ENCODE data around the gene CAMK1D. TPM values are rescaled to one million over a fixed set of nuclear protein-coding genes. Genes with fewer than 3 reads are reported as not detected.

CAMK1D gene
- total and polyA plus RNA-seq, 2 donors (not counting 3 experiments of a cell fraction or from before 2014, with no cell fraction given), result 0.37 to 4.2 TPM

DNA sequence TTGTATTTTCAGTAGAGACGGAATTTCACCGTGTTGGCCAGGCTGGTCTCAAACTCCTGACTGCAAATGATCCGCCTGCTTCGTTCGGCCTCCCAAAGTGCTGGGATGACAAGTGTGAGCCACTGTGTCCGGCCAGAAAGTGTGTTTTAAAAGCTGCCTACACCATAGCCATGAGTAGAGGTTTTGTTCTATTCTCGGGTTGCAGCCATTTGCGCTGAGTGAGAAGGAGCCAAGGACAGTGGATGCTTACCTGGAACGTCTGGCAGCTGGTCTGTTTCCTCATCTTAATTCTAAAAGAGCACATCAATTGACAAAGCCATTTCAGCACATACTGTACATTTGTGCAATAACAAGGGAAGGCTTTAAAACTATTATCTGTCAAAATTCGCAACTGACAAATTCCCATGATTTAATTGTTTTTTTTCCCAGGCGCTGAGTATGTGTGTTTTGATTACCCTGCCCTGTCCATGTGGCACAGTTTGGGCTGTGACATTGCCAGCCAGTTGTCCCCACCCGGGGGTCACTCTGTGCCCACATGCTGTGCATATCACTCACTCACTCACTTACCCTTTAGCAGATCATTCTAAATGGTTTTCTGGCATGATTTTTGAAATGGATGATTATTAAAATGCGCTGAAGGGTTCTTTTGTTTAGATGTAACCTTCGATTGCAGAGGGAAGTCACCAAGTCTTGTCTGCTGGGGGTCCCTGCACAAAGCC lies 400.6 kb downstream of the CAMK1D start:
- no peak overlapping the region for H3K4me2 ChIP-seq (ENCODE audit: insufficient read depth, low read length)
- intact Hi-C loops (cut with micrococcal nuclease) (no loop called here), dilution Hi-C loops (cut with MboI; ENCODE audit: extremely low pct_ligation_motif_present, low sequenced_read_pairs) (no loop called here)
- DNase-seq (ENCODE audit: low read depth, low spot score) (no peak), FAIRE-seq (no peak)
- no TSS peak for BruUV-seq (replicated peaks)
- no peak overlapping the region for H3K9ac ChIP-seq (replicated peaks; ENCODE audit: extremely low read depth, insufficient read depth, low read length)
- ChIA-PET CTCF (interaction anchor here (1.0 to 1.4 kb wide), 2 partner anchors 11 to 42 kb away, joined by 3 read pairs; no protein-coding TSS in a partner anchor), POLR2A (no interaction called here)
- H3K36me3 ChIP-seq (ENCODE audit: control insufficient read depth in 2 of 2, extremely low read depth in 1 of 2, insufficient read depth in 2 of 2, low read length in 2 of 2), result no peaks in the 10 kb centered on the region
- no peaks in the 10 kb centered on the region for H4K20me1 ChIP-seq (replicated peaks; ENCODE audit: control insufficient read depth, extremely low read depth, insufficient read depth, low read length)
- no peak overlapping the region for H2AFZ ChIP-seq (ENCODE audit: low read depth, low read length)
- no peaks in the 10 kb centered on the region for H3K79me2 ChIP-seq (ENCODE audit: control insufficient read depth, insufficient read depth, low read length)
- peaks cover 0 to 7% of the 10 kb centered on the region in 2 experiments for H3K27me3 ChIP-seq (ENCODE audit: control insufficient read depth in 2 of 2, insufficient read depth in 2 of 2, low read length in 2 of 2)
- TF ChIP-seq MAX (IDR thresholded peaks at IDR 0.05; ENCODE audit: insufficient read depth, insufficient read length) (no peak), FOS (IDR thresholded peaks at IDR 0.05; ENCODE audit: borderline replicate concordance, insufficient read depth, low read length) (no peak), POLR2A (IDR thresholded peaks at IDR 0.05; ENCODE audit: low read depth, low read length) (no peak), EZH2 (IDR thresholded peaks at IDR 0.05; ENCODE audit: borderline replicate concordance, low read depth, low read length, severe bottlenecking) (no peak), POLR2AphosphoS5 (IDR thresholded peaks at IDR 0.05; ENCODE audit: insufficient read depth, low read depth, low read length) (no peak), JUN (IDR thresholded peaks at IDR 0.05; ENCODE audit: borderline replicate concordance, insufficient read depth, insufficient read length, low read depth) (no peak), MYC (IDR thresholded peaks at IDR 0.05; ENCODE audit: low read depth, low read length) (no peak), CTCF (IDR thresholded peaks at IDR 0.05; ENCODE audit: extremely low read depth in 1 of 2, insufficient read depth in 1 of 2, low read depth in 1 of 2, low read length in 2 of 2) (no peak), GATA2 (IDR thresholded peaks at IDR 0.05; ENCODE audit: insufficient read depth, insufficient read length, low read depth, low read length) (no peak)
- no peaks in the 10 kb centered on the region for H3K9me3 ChIP-seq (replicated peaks; ENCODE audit: control insufficient read depth, insufficient read depth, low read length)
- H3K4me1 ChIP-seq (ENCODE audit: control insufficient read depth, extremely low read depth, insufficient read depth, low read length), result no peaks in the 10 kb centered on the region
- H3K4me3 ChIP-seq (replicated peaks in 1 of 3; ENCODE audit: insufficient read depth in 1 of 3, low read depth in 1 of 3, low read length in 3 of 3), result no peak overlapping the region
- no peaks in the 10 kb centered on the region for H3K9me1 ChIP-seq (replicated peaks; ENCODE audit: control insufficient read depth, extremely low read depth, insufficient read depth, low read length)
- no peak overlapping the region for H3K27ac ChIP-seq (ENCODE audit: insufficient read depth, low read depth, low read length)

Data from endothelial cell of umbilical vein (primary cell).